Ammon's horn (tissue), 1 donor: ENCODE results near the gene PPEF2.
A peak's percentile ranks its signal among the peaks of the same experiment; 100 is the strongest.
"Not testable (repeated sequence)": the region's sequence is repeated elsewhere in the genome, so short reads cannot be mapped to it uniquely, and the experiment has no call there.

ENCODE experiments used
- DNase-seq: peaks from one replicate; pipeline ENCODE4 v3.0.0-alpha.2; 2016; ENCODE audit warnings: low spot score

The PPEF2 gene, protein sequence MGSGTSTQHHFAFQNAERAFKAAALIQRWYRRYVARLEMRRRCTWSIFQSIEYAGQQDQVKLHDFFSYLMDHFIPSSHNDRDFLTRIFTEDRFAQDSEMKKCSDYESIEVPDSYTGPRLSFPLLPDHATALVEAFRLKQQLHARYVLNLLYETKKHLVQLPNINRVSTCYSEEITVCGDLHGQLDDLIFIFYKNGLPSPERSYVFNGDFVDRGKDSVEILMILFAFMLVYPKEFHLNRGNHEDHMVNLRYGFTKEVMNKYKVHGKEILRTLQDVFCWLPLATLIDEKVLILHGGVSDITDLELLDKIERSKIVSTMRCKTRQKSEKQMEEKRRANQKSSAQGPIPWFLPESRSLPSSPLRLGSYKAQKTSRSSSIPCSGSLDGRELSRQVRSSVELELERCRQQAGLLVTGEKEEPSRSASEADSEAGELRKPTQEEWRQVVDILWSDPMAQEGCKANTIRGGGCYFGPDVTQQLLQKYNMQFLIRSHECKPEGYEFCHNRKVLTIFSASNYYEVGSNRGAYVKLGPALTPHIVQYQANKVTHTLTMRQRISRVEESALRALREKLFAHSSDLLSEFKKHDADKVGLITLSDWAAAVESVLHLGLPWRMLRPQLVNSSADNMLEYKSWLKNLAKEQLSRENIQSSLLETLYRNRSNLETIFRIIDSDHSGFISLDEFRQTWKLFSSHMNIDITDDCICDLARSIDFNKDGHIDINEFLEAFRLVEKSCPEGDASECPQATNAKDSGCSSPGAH

DNA sequence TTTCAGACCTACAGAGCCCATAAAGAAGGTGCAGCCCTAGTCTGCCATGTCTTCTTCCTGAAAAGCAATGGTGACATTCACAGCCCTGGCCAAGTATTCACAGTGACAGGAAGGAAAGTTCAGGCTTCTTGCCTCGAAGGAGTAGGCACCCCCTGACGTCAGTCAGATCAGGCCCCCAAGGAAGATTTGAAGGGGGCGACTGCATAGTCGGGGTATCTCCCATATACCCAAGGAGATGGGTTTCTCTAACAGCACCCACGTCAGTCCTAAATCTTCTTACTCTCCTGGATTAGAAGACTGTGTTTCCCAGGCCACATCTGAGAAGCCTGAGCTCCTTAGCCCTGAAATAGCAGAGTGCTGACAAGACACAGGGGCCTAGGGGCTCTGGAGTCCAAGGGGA is at the start of gene PPEF2:
PPEF2 (minus strand) TSS at position 101 of the 400 bp plus-strand sequence. CDS start 6,127 bp downstream, outside the sequence.
- no peak for DNase-seq

DNA sequence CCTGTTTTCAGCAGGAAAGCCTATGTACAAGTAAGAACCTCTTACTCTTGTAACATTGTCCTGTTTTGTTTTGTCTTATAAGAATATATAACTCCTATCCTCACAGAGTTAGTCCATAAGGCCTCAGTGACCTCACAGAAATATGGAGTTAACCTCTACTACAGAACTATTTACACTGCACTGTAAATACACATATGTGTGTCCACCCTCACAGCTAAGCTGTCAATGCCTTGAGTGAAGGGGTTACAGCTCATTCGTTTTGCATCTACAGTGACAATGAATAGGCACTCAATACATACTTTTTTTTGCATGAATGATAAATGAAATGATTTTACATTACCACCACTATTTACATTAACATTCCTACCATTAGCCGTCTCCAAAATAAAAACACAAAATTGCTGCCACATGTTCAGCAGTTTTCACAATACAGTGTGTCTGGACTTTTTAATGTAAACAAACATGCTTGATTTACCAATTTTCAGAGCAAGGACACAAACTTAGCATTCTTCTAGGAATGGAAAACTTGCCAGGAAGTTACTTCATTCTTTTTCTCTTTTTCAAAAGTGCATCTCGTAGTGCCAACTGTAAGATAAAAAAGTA is 48.1 kb upstream of the PPEF2 start:
- no peak for DNase-seq

DNA sequence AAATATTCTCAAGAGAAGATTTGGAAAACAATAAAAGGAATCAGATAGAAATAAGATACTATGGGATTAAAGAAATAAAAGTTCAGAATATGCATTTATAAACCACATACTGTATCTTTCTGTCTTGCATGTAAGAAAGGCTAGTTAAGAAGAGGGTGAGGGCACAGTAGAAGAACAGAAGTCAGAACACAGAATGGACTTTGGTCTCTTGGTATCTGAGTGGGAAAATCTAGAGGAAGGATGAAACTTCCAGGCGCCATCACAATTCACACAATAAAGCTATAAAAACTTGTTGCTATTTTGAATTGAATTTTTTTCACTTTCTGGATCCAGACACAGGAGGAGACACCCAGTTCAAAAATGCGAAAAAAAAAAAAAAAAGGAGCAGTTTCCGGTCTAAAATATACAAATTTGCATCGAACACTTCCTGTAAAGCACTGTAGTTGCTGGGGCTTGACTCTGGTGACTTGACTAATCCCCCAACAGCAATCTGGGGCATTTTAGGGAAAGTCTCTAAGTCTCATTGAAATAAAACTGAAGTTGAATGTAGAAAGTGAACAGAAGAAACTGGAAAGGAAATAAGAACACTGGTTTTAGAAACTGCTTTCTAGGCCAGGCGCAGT is 46.7 kb upstream of the PPEF2 start:
- no peak for DNase-seq

DNA sequence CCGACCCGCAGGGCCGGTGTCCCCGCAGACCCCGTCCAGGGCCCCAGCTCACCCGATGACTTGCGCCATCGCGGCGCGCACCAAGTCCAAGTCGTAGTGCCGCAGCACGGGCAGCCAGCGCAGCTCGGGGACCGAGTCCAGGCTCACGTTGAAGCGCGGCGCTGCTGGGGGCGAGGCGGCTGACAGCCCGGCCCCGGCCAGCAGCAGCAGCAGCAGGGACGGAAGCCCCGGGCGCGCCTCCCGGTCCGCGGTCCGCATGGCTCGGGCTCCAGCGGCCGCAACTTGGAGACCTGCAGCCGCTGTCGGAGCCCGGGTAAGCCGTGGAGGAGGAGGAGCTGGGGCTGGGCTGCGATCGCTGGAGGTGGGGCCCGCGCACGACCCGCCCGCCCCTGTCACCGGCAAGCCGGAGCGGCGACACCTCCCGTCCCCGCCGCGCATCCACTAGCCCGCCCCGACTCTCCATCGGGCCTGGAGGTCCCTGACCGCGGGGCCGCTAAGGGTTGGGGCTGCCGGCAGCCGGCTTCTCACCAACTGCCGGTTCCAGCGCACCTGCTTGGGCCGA is 38.5 kb upstream of the PPEF2 start, which contains the start of gene NAAA:
NAAA (minus strand) TSS at position 322 of the 562 bp plus-strand sequence; CDS start at position 258, 64 bp downstream.
- peak; percentile 68 for DNase-seq

DNA sequence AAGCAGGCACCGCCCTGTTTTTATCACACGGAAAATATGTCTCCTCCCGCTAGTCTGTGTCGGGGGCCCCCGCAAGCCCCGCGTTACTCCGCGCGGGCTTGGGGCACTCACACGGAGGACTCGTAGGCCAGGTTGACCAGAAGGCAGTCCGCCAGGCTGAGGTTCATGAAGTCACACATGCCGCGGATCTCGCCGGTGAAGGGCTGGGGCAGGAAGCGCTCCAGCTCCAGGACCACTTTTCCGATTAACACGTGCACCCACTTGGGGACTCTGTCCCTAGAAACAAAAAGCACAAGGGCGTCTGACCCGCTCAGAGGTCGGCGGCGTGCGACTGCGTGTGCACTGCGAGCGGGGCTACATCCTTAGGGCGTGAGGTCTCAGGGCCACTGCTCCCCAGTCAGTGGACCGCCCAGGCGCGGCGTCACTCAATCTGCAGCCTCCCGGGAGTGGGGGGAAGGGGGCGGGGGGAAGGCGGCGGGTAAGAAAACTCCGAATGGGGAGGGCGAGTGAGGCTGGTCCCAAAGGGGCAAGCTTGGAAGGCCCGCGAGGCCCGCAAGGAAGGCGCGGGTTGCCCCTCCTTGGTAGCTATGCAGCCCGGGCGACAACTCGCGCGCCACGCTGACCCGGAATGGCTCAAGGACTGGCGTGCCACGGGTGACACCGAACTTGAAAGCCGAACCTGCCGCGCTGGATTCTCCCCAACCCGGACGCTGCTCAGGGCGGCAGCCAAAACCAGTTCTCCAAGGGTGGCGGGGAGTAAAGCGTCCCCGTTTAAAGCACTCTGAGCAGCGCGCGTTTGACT is 37.8 kb upstream of the PPEF2 start:
- peak; percentile 74 for DNase-seq

DNA sequence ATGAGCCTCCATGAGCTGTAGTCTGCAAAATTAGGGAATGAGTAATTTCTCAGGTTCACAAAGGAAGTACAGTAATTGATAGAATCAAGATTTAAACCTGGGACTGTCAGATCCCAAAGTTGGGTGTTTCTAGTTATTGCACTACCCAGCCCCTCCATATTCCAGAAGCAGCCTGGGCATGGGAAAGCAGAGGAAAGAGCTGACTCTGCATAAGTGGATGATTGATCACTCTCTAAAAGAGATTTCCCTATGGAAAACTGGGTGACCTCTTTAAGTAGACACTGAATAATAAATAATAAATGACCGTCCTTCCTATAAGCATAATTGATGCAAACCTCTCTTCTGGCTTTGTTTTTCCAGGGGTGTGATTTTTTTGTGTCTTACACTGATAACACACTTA is 33.4 kb upstream of the PPEF2 start:
- DNase-seq, result no peak

DNA sequence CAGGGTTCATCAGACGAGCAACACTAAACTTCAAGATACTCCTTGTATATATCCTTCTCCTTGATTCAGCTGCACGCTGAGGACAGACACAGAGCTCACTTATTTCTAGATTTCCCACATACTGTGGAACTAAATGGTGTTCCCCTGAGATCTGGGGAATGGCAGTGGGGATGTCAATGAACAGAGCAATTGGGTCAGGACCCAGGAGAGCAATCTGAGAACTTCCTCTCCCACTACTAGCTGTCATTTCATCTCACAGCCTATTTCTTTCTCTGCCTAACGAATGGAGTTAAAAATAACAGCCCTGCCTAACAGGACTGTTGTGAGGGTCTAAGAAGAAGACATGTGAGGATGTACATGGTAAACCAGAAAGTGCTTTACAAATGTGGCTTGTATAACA is 27.9 kb upstream of the PPEF2 start:
- no peak for DNase-seq

DNA sequence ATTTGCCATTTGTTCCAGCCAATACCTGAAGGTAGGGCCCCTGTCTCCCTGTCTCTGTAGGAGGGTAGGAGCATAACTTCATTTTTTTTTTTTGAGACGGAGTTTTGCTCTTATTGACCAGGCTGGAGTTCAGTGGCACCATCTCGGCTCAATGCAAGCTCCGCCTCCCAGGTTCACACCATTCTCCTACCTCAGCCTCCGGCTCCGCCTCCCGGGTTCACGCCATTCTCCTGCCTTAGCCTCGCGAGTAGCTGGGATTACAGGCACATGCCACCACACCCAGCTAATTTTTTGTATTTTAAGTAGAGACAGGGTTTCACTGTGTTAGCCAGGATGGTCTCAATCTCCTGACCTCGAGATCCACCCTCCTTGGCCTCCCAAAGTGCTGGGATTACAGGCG is 22.7 kb upstream of the PPEF2 start:
- DNase-seq, result not testable (repeated sequence)

DNA sequence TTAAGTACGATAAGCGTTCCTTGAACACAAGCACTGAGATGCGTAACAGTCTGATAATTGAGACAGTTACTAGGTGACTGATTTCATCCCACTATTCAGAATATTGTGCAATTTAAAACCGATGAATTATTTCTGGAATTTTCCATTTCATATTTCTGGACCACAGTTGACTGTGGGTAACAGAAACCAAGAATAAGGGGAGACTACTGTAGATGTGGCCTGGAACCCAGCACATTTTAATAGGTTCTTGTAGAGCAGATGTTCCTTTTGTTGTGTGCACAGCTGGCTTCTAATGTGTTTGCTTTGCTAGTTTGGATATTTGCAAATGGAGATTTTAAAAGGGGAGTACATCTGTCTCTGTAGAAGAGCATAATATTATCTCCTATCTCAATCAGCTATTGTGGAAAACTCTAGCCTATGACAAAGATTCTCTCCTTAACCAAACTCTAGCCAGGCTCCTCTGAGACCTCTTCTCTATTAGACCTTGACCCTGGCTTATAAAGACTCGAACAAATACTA is 22.1 kb upstream of the PPEF2 start:
- DNase-seq, result no peak

DNA sequence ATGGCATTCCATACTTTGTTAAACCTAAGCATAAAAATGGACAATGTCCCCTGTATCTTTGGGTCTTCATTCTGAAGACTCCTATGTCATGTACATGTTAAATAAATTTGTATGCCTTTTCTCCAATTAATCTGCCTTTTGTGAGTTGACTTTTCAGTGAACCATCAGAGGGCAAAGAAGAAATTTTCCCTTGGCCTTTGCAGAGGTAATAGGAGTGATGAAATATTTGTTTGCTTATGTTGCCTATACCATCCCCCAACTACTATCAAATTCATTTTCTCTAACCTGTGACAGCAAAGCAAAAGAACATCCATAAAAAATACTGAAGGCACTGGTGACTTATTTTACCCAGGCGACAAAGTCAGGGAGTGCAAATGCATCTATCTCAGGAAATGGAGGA is 20.3 kb upstream of the PPEF2 start:
- DNase-seq, result no peak

DNA sequence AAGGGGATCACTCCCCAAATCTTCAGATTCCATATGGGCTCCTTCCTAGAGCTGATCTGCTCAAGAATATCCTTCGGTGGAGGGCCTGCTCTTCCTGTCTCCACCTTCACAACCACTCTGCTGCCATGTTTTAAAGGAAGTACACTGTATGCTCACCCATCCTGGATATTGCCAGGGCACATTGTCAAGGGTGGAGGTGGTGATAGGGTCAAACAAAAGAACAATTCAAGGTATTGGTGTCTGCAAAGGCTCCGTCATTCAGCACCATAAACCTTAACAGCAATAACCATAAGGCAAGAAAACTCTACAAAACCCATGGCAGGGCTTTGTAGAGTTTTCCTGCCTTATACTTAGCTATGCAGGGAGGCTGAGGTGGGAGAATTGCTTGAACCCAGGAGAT is 19.7 kb upstream of the PPEF2 start:
- no peak for DNase-seq

DNA sequence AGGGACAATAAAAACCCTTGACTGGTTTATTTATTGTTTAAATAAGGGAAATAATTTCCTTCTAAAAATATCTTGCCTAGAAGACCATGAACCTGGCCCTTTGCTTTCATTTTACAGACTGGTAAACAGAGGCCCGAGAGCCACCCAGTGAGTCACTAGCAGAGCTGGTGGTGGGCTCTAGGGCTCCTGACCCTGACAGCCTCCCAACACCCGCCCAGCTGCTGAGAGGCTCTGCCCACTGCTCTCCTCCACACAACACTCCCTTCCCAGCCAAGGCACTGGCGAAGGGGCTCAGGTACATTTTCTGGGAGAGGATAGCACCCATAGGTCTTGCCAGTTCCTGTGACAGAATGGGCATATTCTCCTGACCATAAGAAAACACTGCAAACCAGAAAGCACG is 18.1 kb upstream of the PPEF2 start:
- DNase-seq, result no peak

DNA sequence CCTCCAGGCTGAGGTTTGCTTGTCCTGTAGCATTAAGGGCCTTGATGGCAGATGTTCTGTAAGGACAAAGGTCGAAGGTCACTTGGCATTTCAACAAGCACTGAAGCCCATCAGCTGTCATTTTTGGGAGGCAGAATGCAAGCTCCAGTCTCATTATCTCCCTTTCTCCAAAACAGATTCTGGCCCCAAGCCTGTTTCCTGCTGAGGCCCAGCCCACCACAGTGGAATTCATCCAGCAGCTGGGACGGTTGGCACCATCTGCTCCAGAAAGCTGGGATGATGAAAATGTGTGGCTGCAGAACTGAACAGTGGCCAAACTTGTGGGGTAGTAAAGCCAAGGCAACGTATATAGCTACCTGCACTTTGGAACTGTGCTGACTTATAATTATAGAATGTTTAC is 17.7 kb upstream of the PPEF2 start:
- peak; percentile 52 for DNase-seq

DNA sequence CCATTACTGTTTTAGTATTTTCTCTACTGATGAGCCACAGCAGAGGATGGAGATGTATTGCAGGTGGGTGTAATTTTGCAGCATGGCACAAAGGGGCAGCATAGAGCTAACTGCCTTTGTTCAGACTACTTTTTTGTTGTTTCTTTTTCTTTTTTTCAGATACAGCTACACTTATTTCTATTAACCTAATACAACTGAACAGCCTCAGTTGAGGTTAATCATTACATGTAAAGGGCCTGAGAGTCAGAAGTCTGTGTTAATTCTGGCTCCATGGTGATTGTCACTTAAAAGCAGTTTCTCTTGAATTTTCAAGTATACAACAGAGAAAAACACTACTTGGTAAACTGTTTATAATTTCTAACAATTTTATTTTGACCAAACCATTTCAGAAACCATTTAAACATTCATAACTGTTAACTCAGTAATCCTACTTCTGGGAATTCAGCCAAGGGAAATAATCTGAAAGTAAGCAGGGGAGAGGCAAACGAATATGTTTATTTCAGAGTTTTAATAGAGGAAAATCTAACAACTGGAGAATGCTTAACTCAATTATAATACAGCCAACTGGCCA is 13.9 kb upstream of the PPEF2 start:
- peak; percentile 73 for DNase-seq

DNA sequence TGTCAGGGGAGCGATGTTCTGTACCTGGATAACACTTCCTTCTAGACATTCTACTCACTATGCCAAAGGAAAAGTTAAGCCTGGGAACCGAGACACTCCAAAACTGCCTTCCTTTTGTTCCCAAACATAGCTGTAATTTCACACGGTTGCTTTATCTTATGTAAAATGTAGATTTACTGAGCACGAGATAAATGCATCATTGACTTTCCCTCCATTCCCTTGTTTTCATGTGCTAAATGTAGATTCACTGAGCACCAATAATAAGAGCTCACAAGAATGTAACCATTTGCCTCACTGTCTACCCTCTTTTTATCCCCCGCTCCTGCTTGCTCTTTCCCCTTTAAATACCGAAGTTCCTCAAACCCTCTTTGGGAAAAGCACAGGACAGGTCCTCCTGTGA is 10.7 kb upstream of the PPEF2 start:
- DNase-seq, result no peak

DNA sequence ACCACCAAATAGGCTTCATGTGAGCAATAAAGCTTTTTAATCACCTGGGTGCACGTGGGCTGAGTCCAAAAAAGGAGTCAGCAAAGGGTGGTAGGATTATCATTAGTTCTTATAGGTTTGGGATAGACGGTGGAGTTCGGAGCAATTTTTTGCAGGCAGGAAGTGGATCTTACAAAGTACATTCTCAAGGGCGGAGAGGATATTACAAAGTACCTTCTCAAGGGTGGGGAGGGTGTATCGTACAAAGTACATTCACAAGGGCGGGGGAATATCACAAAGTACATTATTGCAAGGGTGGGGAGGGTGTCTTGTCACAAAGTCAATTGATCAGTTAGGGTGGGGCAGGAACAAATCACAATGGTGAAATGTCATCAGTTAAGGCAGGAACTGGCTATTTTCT is 8.6 kb upstream of the PPEF2 start:
- DNase-seq, result not testable (repeated sequence)

DNA sequence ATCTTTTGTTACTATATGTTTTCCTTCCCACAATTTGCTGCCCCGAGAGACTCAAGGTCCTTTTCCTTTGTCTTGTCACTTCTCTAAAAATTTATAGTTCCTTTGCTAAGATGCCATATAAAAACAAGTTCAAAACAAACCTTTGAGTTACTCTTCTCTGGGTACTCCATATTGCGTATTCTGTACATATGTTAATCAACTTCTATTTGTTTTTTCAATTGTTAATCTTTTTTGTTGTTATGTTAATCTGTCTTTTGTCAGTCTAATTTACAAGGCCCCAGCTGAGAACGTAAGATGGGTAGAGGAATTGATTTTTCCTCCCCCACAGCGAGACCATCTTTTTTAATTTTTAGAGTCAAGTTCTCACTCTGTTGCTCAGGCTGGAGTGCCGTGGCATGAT is 7.2 kb upstream of the PPEF2 start:
- no peak for DNase-seq

DNA sequence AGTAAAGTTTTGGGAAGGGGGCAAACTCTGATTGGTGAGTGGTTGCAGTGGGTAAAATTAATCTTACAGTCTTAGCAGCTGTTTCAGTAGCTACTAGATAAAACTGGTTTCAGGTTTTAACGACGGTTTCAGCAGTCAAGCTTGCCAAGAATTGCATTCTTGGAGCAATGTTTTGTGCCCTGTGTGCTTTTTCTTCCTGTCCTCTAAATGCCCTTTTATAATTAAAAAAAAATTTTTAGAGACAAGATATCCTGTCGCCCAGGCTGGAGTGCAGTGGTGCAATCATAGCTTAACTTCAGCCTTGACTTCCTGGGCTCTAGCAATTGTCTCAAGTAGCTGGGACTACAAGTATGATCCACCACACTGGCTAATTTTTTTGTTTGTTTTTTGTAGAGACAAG is 6.3 kb upstream of the PPEF2 start:
- DNase-seq, result no peak

DNA sequence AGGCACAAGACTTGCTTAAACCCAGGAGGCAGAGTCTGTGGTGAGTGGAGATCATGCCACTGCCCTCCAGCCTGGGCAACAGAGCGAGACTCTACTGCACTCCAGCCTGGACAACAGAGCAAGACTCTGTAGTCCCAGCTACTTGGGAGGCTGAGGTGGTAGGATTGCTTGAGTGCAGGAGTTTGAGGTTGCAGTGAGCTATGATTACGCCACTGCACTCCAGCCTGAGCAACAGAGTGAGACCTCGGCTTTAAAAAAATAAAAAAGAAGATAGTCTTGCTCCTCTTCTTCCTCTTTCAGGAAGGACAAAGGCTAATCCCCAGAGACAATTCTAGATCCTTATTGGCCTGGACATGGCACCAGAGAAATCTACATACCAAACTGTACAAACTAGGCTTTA is 5.7 kb upstream of the PPEF2 start:
- DNase-seq, result no peak

DNA sequence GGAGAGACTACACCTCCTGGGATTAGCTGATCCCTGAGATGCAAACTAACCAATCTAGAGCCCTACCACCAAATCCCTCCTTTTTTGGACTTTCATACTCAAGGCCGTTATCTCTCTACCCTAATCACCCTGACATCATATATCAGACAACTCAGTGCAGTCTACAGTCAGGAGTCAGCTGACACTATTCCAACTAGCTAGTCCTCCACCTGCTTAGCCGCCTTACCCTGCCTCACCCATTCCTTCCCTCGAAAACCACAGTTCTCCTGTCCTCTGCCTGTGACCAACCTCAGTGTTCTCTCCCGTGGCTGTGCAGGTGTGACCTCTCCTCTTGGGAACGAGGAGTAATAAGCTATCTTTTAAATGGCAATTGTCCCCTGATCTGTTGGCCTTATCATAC is 1.8 kb upstream of the PPEF2 start:
- DNase-seq, result no peak

DNA sequence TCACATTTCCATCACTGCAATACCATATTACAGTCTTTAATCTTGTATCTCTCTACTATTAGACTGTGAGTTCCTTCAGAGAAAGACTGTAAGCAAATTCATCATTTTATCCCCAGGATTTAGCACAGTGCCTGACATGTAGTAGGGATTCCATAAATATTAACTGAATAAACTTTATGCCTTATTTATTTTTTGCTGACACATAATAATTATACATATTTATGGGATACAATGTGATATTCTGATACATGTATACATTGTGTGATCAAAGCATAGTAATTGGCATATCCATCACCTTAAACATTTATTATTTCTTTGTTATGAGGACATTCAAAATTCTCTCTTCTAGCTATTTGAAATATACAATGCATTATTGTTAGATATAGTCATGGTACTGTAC is 3.7 kb downstream of the PPEF2 start:
- DNase-seq, result no peak
